ENCODE measurements around the gene TMEM91. TPM values are rescaled to one million over a fixed set of nuclear protein-coding genes. Genes with fewer than 3 reads are reported as not detected.

The TMEM91 gene
- total and polyA plus RNA-seq, 2 donors (not counting 3 experiments of a cell fraction or from before 2014, with no cell fraction given) = 9.0 to 13.2 TPM

DNA sequence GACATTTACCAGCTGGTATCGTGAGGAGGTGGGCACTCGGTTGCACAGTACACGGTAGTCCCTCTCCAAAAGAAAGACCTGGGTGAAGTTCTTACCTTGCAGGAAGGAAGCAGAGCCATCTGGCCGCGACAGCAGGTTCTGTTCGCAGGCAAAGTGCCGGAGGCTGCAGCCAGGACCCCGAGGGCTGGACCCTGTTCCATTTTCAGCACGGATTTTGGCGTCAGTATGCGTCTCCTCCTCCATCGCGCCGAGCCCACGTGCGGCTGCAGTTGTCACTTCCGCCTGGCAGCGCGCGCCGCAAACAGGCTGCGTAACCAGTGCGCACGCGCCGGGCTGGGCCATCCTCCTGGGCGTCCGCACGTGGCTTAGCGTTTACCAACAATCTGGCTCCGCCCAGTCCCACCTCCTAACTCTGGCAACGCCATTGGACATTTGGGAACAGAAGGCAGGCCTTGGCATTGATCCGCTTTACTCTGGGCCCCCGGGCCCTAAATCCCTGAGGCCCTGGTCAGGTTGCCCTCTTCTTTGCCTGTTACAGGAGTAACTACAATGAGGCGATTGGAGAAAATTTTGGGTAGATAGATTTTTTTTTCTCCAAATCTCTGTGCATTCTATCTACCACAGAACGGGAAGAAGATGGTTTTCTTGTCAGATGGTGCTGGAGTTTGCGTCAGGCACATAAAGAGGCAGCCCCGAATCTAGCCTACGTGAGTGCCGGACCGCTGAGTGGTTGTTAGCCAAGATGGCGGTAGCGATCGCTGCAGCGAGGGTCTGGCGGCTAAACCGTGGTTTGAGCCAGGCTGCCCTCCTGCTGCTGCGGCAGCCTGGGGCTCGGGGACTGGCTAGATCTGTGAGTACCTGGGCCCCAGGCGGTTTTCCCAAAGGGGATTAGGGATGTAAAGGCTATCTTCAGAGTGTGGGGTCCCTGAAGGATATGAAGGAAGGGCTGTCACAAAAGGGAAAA is 21.0 kb downstream of the TMEM91 start, which contains the start of the genes BCKDHA and EXOSC5:
TSS of gene BCKDHA (plus strand) at position 733 of the 964 bp plus-strand sequence. CDS start at position 743, 10 bp downstream.
TSS of gene EXOSC5 (minus strand) at position 274 of the 964 bp plus-strand sequence. CDS start at position 243, 31 bp downstream.
- Histone ChIP-seq H3K79me2 (ENCODE audit: control insufficient read depth, insufficient read depth, low read length) (peaks cover 6% of the 10 kb centered on the region), H3K4me2 (ENCODE audit: insufficient read depth, low read length) (peak within 1 kb of the TSS; percentile 82), H4K20me1 (replicated peaks; ENCODE audit: control insufficient read depth, extremely low read depth, insufficient read depth, low read length) (no peaks in the 10 kb centered on the region), H3K27me3 (ENCODE audit: control insufficient read depth in 2 of 2, insufficient read depth in 2 of 2, low read length in 2 of 2) (no peaks in the 10 kb centered on the region), H2AFZ (ENCODE audit: low read depth, low read length) (peak within 1 kb of the TSS; percentile 71), H3K9ac (replicated peaks; ENCODE audit: extremely low read depth, insufficient read depth, low read length) (peak within 1 kb of the TSS; percentile 94), H3K9me1 (replicated peaks; ENCODE audit: control insufficient read depth, extremely low read depth, insufficient read depth, low read length) (no peaks in the 10 kb centered on the region), H3K4me1 (ENCODE audit: control insufficient read depth, extremely low read depth, insufficient read depth, low read length) (peaks cover 29% of the 10 kb centered on the region), H3K4me3 (replicated peaks in 1 of 3; ENCODE audit: insufficient read depth in 1 of 3, low read depth in 1 of 3, low read length in 3 of 3) (peak within 1 kb of the TSS; percentile 79 to 95 (median 81)), H3K9me3 (replicated peaks; ENCODE audit: control insufficient read depth, insufficient read depth, low read length) (no peaks in the 10 kb centered on the region), H3K27ac (ENCODE audit: insufficient read depth, low read depth, low read length) (peak within 1 kb of the TSS; percentile 93), H3K36me3 (ENCODE audit: control insufficient read depth in 2 of 2, extremely low read depth in 1 of 2, insufficient read depth in 2 of 2, low read length in 2 of 2) (no peaks in the 10 kb centered on the region)
- BruUV-seq (replicated peaks) = TSS peak; percentile 55
- dilution Hi-C loops (cut with MboI; ENCODE audit: extremely low pct_ligation_motif_present, low sequenced_read_pairs) (no loop called here), intact Hi-C loops (cut with micrococcal nuclease) (loop anchor here (1.0 to 2.0 kb wide), 6 partner anchors 19 to 75 kb away; partner anchors contain the start of genes B3GNT8, B9D2 and DMAC2)
- DNase-seq (ENCODE audit: low read depth, low spot score) (peak; percentile 100), FAIRE-seq (peak; percentile 99)
- CTCF ChIA-PET = no interaction called here
- POLR2A ChIA-PET = no interaction called here
- TF ChIP-seq POLR2AphosphoS5 (IDR thresholded peaks at IDR 0.05; ENCODE audit: insufficient read depth, low read depth, low read length) = peak; percentile 61
- no peak for TF ChIP-seq FOS (IDR thresholded peaks at IDR 0.05; ENCODE audit: borderline replicate concordance, insufficient read depth, low read length)
- TF ChIP-seq, protein P1, sequence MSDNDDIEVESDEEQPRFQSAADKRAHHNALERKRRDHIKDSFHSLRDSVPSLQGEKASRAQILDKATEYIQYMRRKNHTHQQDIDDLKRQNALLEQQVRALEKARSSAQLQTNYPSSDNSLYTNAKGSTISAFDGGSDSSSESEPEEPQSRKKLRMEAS (IDR thresholded peaks at IDR 0.05; ENCODE audit: insufficient read depth, insufficient read length) = peak; percentile 100
- peak; percentile 97 for TF ChIP-seq MYC (IDR thresholded peaks at IDR 0.05; ENCODE audit: low read depth, low read length)
- no peak for TF ChIP-seq GATA2 (IDR thresholded peaks at IDR 0.05; ENCODE audit: insufficient read depth, insufficient read length, low read depth, low read length)
- no peak for TF ChIP-seq EZH2 (IDR thresholded peaks at IDR 0.05; ENCODE audit: borderline replicate concordance, low read depth, low read length, severe bottlenecking)
- peak; percentile 43 for TF ChIP-seq POLR2A (IDR thresholded peaks at IDR 0.05; ENCODE audit: low read depth, low read length)
- TF ChIP-seq, protein P2, sequence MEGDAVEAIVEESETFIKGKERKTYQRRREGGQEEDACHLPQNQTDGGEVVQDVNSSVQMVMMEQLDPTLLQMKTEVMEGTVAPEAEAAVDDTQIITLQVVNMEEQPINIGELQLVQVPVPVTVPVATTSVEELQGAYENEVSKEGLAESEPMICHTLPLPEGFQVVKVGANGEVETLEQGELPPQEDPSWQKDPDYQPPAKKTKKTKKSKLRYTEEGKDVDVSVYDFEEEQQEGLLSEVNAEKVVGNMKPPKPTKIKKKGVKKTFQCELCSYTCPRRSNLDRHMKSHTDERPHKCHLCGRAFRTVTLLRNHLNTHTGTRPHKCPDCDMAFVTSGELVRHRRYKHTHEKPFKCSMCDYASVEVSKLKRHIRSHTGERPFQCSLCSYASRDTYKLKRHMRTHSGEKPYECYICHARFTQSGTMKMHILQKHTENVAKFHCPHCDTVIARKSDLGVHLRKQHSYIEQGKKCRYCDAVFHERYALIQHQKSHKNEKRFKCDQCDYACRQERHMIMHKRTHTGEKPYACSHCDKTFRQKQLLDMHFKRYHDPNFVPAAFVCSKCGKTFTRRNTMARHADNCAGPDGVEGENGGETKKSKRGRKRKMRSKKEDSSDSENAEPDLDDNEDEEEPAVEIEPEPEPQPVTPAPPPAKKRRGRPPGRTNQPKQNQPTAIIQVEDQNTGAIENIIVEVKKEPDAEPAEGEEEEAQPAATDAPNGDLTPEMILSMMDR (IDR thresholded peaks at IDR 0.05; ENCODE audit: extremely low read depth in 1 of 2, insufficient read depth in 1 of 2, low read depth in 1 of 2, low read length in 2 of 2) = no peak
- no peak for TF ChIP-seq JUN (IDR thresholded peaks at IDR 0.05; ENCODE audit: borderline replicate concordance, insufficient read depth, insufficient read length, low read depth)
